Neural progenitor cell (in vitro differentiated cells): ENCODE measurements around the gene AQP3.

Source experiments
- EZH2phosphoT487 ChIP-seq: fragments of 200-600 bp; sonication (generic); IDR thresholded peaks from 2 replicates; pipeline ENCODE4 v1.6.1; 2017; ENCODE audit warnings: antibody characterized with exemption
- TF ChIP-seq, protein P1 (sequence below): fragments of 200-600 bp; sonication (generic); IDR thresholded peaks from 2 replicates; pipeline ENCODE4 v1.5.1; 2017; ENCODE audit warnings: antibody characterized with exemption, mild to moderate bottlenecking

DNA sequence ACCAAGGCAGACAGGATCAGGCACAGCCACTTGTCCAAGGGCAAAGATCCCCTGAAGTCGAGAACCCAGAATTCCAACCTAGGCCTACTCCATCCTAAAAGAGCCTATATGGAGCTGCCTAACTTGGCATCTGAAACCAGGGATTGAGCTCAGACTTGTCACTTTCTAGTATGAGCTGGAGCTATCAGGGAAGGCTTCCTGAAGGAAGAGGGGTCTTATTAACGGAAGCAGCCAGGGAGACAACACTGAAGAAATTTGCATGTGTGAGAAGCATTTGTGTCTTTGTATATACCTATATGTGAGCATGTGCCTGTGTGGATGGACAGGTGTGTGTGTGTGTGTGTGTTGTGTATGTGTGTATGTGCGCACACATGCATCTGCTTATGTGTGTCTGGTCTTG is 40.3 kb downstream of the AQP3 start:
- TF ChIP-seq, protein P1, sequence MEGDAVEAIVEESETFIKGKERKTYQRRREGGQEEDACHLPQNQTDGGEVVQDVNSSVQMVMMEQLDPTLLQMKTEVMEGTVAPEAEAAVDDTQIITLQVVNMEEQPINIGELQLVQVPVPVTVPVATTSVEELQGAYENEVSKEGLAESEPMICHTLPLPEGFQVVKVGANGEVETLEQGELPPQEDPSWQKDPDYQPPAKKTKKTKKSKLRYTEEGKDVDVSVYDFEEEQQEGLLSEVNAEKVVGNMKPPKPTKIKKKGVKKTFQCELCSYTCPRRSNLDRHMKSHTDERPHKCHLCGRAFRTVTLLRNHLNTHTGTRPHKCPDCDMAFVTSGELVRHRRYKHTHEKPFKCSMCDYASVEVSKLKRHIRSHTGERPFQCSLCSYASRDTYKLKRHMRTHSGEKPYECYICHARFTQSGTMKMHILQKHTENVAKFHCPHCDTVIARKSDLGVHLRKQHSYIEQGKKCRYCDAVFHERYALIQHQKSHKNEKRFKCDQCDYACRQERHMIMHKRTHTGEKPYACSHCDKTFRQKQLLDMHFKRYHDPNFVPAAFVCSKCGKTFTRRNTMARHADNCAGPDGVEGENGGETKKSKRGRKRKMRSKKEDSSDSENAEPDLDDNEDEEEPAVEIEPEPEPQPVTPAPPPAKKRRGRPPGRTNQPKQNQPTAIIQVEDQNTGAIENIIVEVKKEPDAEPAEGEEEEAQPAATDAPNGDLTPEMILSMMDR, result no peak
- TF ChIP-seq EZH2phosphoT487, result no peak
